ENCODE results near the gene MTAP. TPM values are rescaled to one million over a fixed set of nuclear protein-coding genes. Genes with fewer than 3 reads are reported as not detected.

The MTAP gene
- total RNA-seq, 1 donor from 2014 or later = 38.0 TPM

GRCh38 chr9:21853414-21853813 is 51.0 kb downstream of the MTAP start:
- no peak for DNase-seq

DNA sequence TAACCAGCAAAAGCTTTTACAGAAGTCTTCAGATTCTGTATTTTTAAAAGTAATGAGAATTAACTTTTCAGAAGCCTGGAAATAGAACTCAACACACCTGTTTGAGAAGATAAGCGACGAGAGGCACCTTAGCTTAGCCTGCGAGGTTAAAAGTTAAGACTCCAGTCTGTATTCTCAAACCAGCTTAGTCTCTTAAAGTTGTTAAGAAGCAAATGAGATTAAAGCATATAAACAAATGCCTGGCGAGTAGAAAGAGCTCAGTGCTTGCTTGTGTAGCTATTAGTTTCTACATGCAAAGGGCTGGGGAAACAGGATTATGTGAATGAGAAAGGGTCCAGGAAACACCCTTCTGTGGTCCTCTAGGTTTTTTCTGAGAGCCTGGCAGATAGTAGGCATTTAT is 51.7 kb downstream of the MTAP start:
- no peak for DNase-seq

GRCh38 chr9:21854594-21854993 is 52.2 kb downstream of the MTAP start:
- no peak for DNase-seq

- no peak for DNase-seq
Observed at GRCh38 chr9:21856301-21857094, 54.1 kb downstream of the MTAP start.

DNA sequence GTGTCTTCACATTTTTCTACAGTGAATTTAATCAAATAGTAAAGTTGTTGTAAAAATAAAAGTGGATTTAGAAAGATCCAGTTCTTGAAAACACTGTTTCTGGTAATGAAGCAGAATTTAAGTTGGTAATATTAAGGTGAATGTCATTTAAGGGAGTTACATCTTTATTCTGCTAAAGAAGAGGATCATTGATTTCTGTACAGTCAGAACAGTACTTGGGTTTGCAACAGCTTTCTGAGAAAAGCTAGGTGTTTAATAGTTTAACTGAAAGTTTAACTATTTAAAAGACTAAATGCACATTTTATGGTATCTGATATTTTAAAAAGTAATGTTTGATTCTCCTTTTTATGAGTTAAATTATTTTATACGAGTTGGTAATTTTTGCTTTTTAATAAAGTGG is 60.4 kb downstream of the MTAP start:
- no peak for DNase-seq

DNA sequence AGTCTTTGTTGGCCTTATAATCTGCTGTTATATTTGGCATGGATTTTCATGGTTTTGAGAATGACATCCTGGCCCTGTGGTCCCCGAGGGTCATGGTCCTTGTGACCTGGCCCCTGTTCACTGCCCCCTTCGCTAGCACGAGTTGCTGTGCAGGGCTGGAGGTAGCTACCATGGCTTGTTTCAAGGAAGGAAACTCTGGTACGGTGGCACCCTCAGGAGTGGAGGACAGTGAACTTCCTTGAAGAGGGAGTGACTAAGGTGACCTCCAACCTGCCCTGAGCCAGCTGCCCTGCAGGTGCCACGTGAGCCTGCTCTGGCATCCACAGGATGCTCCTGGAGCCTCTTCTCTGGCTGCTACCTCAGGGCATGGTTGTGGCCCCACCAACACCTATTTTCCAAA is 62.1 kb downstream of the MTAP start:
- DNase-seq = no peak

DNA sequence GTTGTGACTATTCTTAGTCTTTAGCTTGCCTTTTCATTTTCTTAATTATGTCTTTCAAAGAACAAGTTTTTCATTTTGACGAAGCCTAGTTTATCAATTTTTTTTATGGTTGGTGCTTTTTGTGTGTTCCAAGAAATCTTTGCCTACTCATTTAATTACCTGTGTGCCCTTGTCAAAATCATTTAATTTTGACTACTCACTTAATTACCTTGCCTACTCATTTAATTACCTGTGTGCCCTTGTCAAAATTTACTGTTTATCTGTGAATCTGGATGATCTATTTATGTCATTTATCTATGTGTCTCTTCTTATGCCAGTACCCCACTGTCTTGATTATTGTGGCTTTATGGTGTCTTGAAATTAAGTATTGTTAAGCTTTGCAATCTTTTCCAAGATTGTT is 63.9 kb downstream of the MTAP start:
- DNase-seq = no peak

- no peak for DNase-seq
Observed at GRCh38 chr9:21871256-21871975, 69.0 kb downstream of the MTAP start.

- DNase-seq = no peak
Observed at GRCh38 chr9:21872696-21873095, 70.3 kb downstream of the MTAP start.

DNA sequence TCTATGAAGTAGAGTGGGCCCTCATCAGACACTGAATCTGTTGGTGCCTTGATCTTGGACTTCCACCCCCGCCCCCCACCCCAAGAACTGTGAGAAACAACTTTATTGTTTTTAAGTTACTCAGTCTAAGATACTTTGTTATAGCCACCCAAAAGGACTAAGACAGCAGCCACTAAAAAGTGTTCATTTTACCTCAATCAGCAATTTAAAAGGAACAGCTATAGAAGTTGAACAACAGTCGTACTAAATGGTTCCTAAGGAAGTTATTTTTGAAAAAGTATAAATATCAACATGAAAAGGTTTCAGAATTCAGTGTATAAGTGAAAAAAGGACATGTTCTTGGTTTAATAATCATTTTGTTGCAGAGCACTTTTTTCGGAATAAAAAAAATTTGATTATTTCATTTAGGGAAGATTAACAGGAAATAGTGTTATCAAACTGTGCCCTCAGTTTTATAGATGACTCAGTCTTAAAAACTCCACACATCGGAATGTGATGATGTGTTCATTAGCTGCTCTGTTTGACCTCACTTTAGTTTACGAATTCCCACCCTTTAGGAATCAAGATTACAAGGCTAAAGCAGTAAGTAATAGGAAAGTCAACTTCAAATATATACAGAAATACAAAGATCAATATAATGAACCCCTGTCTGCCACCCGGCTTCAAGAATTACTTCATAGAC is 71.2 kb downstream of the MTAP start:
- no peak for DNase-seq

GRCh38 chr9:21875893-21876292 is 73.5 kb downstream of the MTAP start:
- no peak for DNase-seq

DNA sequence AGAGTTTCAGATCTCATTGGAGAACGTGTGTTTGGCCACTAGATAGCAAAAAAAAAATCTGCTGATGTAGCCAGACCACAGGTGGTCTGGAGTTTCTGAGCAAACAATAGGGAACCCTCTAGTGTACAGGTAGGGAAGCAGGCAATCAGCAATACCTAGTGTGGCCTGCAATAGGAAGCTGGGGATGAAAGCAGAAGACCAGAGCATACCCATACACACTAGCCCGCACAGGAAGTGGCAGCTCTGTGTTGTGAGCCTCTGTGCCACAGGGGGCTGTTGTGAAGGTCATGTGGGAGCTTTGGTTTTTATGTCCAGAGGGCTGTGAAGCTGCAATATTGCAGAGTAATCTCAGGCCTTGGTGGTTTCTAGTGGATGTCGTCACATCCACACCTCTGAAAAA is 81.2 kb downstream of the MTAP start:
- no peak for DNase-seq

- DNase-seq = no peak
Observed at GRCh38 chr9:21889673-21890072, 87.2 kb downstream of the MTAP start.

DNA sequence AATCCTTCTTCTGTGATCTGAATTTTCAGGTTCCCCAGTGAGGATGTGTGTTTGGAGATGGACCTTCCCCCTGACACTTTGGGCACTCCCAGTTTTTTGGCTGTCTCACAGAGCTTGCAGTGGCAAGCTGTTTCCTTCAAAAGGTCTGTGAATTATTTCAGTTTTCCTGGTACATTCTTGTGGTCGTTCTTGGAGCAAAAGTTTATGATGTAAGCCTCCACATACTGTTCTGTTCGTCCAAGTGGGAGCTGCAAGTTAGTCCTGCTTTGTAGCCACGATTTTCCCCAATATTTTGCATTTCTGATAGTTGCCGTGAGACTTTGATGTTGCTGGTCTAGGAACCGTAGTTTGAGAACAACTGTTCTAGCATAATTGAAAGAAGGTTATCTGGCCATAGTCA is 88.3 kb downstream of the MTAP start:
- DNase-seq = no peak

DNA sequence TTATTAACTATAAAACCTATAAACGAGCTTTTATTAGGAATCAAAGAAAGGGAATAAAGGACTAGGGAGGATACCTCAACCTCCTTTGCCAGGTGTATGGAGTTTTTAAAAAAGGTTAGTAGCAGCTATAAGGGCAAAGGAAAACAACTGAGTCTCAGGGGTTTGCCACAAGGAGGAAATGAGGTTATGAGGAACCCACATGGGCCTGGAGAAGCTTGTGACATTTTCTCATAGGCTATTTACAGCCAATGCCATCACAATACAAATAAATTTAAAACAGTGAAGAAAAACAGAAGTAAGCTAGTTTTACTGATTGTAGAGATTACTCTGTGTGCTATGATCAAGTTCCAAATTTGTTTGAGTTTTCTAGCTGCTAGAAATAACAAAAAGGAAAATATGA is 99.1 kb downstream of the MTAP start:
- DNase-seq = no peak

DNA sequence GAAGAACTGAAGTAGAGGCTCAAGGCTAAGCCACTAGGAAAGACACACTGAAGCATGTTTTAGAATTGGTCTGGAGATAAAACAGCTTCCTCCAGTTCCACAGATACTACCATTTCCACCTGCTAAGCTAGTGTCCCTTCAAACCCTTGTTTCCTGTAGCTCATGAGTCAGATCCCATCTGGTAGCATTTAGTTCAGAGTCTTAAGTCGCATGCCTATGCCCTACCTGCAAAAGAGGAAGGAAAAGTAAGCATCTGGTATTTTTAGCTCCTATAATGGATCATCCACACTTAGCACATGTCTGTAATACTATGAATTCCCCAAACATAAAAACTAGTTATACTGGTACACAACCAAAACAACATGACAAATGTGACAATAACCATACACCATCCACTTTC is 99.7 kb downstream of the MTAP start:
- DNase-seq = no peak

- no peak for DNase-seq
Observed at GRCh38 chr9:21903380-21903965, 101.0 kb downstream of the MTAP start.

GRCh38 chr9:21904371-21904770 is 101.9 kb downstream of the MTAP start:
- DNase-seq = no peak

GRCh38 chr9:21904776-21905175 is 102.3 kb downstream of the MTAP start:
- DNase-seq = no peak

GRCh38 chr9:21906213-21906612 is 103.8 kb downstream of the MTAP start:
- no peak for DNase-seq

DNA sequence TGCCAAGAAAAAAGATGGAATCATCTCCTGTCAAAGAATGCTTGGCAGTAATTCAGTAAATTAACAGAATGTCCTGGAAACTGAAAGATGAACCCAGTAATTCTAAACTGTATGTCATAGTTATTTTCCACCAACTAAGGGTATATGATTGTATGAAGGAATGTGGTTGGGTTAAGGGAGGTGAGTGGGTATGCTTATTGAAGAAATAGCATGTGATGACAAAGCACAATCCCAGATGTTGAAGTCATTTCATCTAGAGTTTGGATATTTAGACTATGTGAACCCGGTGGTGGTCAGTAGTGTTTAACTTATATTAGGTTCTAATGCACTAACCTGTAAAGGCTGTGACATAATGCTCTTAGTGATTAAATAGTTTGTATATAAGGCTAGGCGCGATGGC is 104.4 kb downstream of the MTAP start:
- DNase-seq = no peak

DNA sequence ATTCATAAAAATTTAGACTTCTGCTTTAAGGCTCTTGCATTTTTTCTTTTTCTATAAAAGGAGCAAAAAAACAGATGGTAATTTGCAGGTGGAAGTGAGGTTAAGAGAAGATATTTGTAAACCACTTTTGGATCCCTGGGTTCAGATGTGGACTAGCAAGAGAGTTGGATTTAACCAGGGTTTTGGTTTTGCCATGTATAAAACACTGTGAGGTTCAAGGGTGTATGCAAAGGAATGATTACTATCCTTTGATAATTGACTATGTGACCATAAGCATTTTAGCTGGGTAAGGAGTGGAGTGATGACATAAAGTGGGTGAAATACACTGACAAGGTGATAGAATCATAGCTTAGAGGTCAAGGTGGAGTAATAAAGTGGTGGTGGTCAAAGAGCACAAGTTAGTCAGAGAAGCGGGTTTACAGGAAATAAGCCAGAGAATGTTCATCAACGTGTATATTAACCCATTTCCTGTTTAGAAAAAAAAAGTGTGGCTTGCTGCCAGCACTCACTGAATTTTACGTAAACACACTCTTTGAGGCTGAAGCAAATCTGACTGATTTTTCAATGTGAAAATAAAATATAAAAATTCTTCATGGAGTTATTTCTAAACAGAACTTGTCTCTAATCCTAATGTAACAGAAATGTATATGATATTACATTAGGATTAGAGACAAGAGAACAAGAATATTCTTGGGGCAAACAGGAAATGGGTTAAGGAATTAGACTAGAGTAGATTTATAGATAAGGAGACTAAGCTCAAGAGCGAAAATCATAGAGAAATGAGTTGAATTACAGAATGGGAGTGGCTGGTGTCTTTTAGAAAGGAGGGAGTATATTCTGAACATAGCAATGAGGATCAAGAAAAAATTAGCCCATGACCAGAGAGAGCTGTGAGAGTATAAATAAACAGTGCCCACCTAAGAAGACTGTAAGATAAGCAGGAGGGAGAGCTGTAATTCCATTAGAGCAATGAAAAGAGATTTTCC is 117.2 kb downstream of the MTAP start:
- no peak for DNase-seq

Data from tongue (tissue), 2 donors.